ENCODE results near the gene VASP.

Gene VASP

GRCh38 chr19:45496349-45496953 is 10.8 kb upstream of the VASP start:
- no peak for TF ChIP-seq POLR2A (IDR thresholded peaks at IDR 0.05; ENCODE audit: low read depth, low read length)
- FAIRE-seq (no peak), DNase-seq (ENCODE audit: insufficient read length, low spot score) (no peak)

DNA sequence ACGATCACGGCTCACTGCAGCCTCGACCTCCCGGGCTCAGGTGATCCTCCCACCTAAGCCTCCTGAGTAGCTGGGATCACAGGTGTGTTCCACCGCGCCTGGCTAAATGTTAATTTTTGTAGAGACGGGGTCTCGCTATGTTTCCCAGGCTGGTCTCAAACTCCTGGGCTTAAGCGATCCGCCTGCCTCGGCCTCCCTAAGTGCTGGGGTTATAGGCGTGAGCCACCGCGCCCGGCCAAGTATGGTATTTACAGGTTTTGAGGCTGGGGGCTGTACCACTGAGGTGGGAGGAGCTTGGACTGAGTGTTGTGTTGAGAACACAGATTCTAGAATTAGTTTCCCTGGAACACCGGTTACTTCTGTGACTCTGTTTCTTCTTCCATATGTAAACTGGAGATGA is 9.5 kb upstream of the VASP start:
- DNase-seq (ENCODE audit: insufficient read length, low spot score) (no peak), FAIRE-seq (no peak)
- TF ChIP-seq POLR2A (IDR thresholded peaks at IDR 0.05; ENCODE audit: low read depth, low read length) = no peak

DNA sequence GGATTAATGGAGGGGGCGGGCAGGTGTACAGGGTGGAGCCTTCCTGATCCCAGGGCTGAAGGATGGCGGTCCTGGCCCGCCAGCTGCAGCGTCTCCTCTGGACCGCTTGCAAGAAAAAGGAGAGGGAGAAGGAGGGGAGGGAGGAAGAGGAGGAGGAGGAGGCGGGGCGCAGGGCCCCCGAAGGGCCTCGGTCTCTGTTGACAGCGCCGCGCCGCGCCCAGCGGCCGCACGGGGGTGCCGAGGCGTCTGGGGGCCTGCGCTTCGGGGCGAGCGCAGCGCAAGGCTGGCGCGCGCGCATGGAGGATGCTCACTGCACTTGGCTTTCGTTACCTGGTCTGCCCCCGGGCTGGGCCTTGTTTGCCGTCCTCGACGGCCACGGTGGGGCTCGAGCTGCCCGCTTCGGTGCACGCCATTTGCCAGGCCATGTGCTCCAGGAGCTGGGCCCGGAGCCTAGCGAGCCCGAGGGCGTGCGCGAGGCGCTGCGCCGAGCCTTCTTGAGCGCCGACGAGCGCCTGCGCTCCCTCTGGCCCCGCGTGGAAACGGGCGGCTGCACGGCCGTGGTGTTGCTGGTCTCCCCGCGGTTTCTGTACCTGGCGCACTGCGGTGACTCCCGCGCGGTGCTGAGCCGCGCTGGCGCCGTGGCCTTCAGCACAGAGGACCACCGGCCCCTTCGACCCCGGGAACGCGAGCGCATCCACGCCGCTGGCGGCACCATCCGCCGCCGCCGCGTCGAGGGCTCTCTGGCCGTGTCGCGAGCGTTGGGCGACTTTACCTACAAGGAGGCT is 8.7 kb upstream of the VASP start, which contains the start of gene PPM1N:
TSS of gene PPM1N (plus strand) at position 33 of the 785 bp plus-strand sequence. CDS start at position 63, 30 bp downstream.
- DNase-seq (ENCODE audit: insufficient read length, low spot score) = no peak
- no peak for FAIRE-seq
- no peak for TF ChIP-seq POLR2A (IDR thresholded peaks at IDR 0.05; ENCODE audit: low read depth, low read length)

- no peak for FAIRE-seq
- TF ChIP-seq POLR2A (IDR thresholded peaks at IDR 0.05; ENCODE audit: low read depth, low read length) = no peak
- DNase-seq (ENCODE audit: insufficient read length, low spot score) = no peak
Measured at GRCh38 chr19:45499196-45500180, 7.8 kb upstream of the VASP start.

- no peak for TF ChIP-seq POLR2A (IDR thresholded peaks at IDR 0.05; ENCODE audit: low read depth, low read length)
- DNase-seq (ENCODE audit: insufficient read length, low spot score) (no peak), FAIRE-seq (no peak)
Measured at GRCh38 chr19:45500918-45501729, 6.2 kb upstream of the VASP start.

DNA sequence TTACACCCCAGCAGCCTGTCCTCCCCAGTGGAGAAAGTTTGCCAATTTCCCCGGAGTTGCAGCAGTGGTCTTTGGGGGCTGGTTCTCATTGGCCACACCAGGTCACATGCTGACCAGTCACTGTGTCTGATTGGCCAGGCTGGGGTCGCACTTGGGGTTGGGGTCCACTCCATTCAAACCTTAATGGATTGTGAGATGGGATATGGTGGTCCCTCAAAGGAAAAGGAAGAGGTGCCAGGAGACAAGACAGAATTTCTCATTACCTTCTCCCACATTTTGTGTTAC is 5.6 kb upstream of the VASP start:
- no peak for FAIRE-seq
- DNase-seq (ENCODE audit: insufficient read length, low spot score) = no peak
- TF ChIP-seq POLR2A (IDR thresholded peaks at IDR 0.05; ENCODE audit: low read depth, low read length) = no peak

DNA sequence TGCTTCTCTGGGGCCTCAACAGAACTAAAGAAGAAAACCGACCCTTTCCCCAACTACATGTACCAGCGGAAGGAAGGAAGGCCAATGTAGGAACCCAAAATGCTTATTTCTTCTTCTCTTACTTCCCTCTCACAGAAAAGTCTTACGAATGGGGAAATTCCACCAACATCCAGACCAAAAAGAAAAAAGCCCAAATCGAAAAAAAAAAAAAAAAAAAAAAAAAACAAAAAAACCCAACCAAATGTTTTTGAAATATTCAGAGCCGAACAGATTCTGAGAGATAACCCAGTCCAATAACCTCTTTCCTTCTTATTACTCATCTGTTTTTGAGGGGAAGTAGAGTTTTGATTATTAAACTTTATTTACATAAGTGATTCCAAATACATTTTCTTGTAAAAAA is 5.2 kb upstream of the VASP start:
- no peak for DNase-seq (ENCODE audit: insufficient read length, low spot score)
- no peak for FAIRE-seq
- no peak for TF ChIP-seq POLR2A (IDR thresholded peaks at IDR 0.05; ENCODE audit: low read depth, low read length)

GRCh38 chr19:45503909-45504308 is 3.4 kb upstream of the VASP start:
- FAIRE-seq = no peak
- no peak for TF ChIP-seq POLR2A (IDR thresholded peaks at IDR 0.05; ENCODE audit: low read depth, low read length)
- DNase-seq (ENCODE audit: insufficient read length, low spot score) = no peak

DNA sequence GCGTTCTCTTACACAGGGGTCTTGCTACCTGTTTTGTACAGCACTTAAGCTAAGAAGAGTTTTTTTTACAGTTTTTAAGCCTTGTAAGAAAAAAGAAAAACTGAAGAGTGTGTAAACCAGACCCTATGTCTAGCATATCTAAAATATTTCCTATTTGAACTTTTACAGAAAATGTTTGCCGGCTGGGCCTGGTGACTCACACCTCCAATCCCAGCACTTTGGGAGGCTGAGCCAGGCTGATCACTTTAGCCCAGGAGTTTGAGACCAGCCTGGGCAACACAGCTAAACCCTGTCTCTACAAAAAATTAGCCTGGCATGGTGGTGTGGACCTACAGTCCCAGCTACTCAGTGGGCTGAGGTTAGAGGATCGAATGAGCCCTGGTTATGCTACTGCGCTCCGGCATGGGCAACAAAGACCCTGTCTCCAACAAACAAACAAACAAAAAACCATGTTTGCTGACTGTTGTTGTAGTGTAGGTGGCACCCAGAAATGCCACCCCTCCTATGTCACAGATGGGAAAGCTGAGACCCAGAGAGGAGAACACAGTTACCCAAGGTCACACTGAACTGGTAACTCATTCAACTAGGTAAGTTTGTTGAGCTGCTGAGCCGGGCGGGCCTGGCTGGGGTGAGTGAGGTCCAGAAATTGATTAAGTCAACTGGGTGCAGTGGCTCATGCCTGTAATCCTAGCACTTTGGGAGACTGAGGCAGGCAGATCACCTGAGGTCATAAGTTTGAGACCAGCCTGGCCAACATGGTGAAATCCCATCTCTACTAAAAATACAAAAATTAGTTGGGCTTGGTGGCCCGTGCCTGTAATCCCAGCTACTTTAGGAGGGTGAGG is 1.9 kb upstream of the VASP start:
- FAIRE-seq (no peak), DNase-seq (ENCODE audit: insufficient read length, low spot score) (no peak)
- no peak for TF ChIP-seq POLR2A (IDR thresholded peaks at IDR 0.05; ENCODE audit: low read depth, low read length)

GRCh38 chr19:45505996-45506245 is 1.4 kb upstream of the VASP start:
- FAIRE-seq = no peak
- DNase-seq (ENCODE audit: insufficient read length, low spot score) = no peak
- TF ChIP-seq POLR2A (IDR thresholded peaks at IDR 0.05; ENCODE audit: low read depth, low read length) = no peak

DNA sequence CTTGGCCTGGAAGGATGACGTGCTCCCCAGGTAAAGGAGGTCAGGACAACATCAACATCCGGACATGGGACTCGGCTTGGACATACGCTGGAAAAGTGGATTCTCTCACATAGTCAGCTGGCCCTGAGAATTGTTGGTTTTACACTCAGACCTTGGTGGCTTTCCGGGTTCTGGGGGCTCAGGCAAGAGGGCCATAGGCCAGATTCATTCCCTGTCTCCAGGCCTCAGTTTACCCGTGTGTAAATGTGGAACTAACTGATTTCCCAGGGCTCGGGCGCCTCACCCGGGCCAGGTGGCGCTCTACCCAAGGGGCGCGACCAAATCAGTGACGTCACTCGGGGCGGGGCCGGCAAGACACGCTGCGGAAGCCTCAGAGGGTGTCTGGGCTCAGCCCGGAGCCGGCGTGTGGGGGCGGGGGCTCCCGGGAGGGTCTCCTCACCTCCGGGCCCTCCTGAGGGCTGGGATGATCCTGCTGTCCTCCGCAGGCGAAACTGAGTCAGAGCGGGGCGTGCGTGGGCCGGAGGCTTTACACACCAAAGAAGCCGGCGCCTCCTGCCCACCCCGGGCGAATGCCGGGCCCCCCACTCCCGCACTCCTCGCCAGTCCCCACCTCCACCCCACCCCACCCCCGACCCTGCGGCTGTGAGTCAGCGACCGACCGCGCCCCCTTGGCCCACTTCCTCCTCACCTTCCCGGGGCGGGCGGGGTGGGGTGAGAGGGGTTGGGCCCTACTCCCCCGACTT is 862 bp upstream of the VASP start:
- TF ChIP-seq POLR2A (IDR thresholded peaks at IDR 0.05; ENCODE audit: low read depth, low read length) = peak; percentile 43; the same call in 1 of the 2 replicates
- DNase-seq (ENCODE audit: insufficient read length, low spot score) (peak; percentile 76), FAIRE-seq (no peak)

DNA sequence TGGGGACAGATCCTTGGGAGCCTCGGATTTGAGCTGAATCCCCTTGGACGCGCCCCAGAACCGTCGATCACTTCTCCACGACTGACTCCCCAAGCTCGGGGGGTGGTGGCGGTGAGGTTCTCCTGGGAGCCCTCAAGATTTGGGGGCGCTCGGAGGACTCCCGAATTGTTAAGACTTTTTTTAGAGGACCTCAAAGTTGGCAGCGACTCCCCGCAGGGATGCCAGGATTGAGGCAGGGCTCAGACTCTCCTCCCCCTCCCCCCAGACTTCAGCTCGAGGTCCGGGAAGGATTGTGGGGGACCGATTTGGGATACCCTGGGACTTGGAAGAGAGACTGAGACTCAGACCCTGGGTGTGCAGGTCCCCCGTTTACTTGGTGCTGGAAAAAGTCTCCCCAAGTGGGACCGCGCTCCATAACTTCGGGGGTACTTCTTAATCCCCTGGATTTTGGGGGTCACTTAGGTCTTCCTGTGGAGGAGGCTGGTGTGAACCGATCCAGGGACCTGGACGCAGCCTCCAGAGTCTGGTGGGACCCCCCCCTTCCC is 665 bp downstream of the VASP start:
- DNase-seq (ENCODE audit: insufficient read length, low spot score) (no peak), FAIRE-seq (no peak)
- no peak for TF ChIP-seq POLR2A (IDR thresholded peaks at IDR 0.05; ENCODE audit: low read depth, low read length)

Measured in H54 (cell line).